ENCODE measurements around the gene SMCO3. TPM values are rescaled to one million over a fixed set of nuclear protein-coding genes. Genes with fewer than 3 reads are reported as not detected.

The SMCO3 gene
- total and polyA plus RNA-seq, 10 of the 15 experiments (the other 5 are each of a cell fraction or from before 2014, with no cell fraction given), result 0.05 to 0.35 (median 0.10) TPM; not detected in 6

DNA sequence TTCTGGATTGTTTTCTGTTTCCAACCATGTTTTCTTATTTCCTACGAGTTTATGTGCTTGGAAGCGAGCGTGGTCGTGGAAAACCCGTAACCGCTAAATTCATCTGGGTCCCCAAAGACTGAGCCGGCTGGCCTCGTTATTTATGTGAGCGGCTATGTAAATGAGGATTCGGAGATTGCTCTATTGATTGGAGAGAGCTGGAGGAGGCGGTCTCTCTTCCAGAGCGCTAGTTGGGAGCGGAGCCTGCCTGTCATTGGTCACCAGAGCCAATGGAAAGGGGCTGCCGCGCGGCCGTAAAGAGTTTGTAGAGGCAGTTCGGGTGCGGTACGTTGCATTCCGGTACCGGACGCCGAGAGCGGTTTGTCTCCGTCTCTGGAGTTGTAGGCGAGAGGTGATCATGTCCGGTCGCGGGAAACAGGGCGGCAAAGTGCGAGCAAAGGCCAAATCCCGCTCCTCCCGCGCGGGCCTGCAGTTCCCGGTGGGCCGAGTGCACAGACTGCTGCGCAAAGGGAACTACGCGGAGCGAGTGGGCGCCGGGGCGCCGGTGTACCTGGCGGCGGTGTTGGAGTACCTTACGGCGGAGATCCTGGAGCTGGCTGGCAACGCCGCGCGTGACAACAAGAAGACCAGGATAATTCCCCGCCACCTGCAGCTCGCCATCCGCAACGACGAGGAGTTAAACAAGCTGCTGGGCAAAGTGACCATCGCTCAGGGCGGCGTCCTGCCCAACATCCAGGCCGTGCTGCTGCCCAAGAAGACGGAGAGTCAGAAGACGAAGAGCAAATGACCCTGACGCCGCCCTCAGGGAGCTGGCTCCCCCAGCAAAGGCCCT lies 39.7 kb downstream of the SMCO3 start (continued):
- TF ChIP-seq, protein P1, sequence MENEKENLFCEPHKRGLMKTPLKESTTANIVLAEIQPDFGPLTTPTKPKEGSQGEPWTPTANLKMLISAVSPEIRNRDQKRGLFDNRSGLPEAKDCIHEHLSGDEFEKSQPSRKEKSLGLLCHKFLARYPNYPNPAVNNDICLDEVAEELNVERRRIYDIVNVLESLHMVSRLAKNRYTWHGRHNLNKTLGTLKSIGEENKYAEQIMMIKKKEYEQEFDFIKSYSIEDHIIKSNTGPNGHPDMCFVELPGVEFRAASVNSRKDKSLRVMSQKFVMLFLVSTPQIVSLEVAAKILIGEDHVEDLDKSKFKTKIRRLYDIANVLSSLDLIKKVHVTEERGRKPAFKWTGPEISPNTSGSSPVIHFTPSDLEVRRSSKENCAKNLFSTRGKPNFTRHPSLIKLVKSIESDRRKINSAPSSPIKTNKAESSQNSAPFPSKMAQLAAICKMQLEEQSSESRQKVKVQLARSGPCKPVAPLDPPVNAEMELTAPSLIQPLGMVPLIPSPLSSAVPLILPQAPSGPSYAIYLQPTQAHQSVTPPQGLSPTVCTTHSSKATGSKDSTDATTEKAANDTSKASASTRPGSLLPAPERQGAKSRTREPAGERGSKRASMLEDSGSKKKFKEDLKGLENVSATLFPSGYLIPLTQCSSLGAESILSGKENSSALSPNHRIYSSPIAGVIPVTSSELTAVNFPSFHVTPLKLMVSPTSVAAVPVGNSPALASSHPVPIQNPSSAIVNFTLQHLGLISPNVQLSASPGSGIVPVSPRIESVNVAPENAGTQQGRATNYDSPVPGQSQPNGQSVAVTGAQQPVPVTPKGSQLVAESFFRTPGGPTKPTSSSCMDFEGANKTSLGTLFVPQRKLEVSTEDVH (IDR thresholded peaks at IDR 0.05; ENCODE audit: low read depth, partially characterized antibody), result no peak
- TF ChIP-seq CEBPB (IDR thresholded peaks at IDR 0.05; ENCODE audit: borderline replicate concordance in 1 of 2, low read depth in 2 of 2, low read length in 2 of 2) (no peak), ZNF384 (IDR thresholded peaks at IDR 0.05; ENCODE audit: borderline replicate concordance, low read depth, low read length) (no peak), BCL11A (IDR thresholded peaks at IDR 0.05; ENCODE audit: low read depth, low read length) (no peak), RAD21 (IDR thresholded peaks at IDR 0.05; ENCODE audit: insufficient read depth, low read depth, low read length) (no peak), BMI1 (IDR thresholded peaks at IDR 0.05; ENCODE audit: borderline replicate concordance) (no peak), CHD2 (IDR thresholded peaks at IDR 0.05; ENCODE audit: borderline replicate concordance, low read depth, low read length) (peak; percentile 93), PAX5 (IDR thresholded peaks at IDR 0.05; ENCODE audit: borderline replicate concordance, low read depth, low read length) (no peak), FOS (IDR thresholded peaks at IDR 0.05; ENCODE audit: borderline replicate concordance, extremely low read depth, insufficient read length) (peak; percentile 91), PML (IDR thresholded peaks at IDR 0.05; ENCODE audit: low read length) (peak; percentile 94), EZH2 (IDR thresholded peaks at IDR 0.05; ENCODE audit: borderline replicate concordance, control insufficient read depth, low read depth, low read length) (no peak), IKZF1 (conservative IDR thresholded peaks at IDR 0.05) (peak; percentile 53), IKZF2 (IDR thresholded peaks at IDR 0.05) (no peak), RELB (IDR thresholded peaks at IDR 0.05; ENCODE audit: low read depth) (no peak), BHLHE40 (IDR thresholded peaks at IDR 0.05; ENCODE audit: borderline replicate concordance in 1 of 2, low read depth in 2 of 2, low read length in 1 of 2) (no peak), ATF2 (IDR thresholded peaks at IDR 0.05; ENCODE audit: low read length) (no peak; the same call in 1 of the 2 replicates), POLR2A (IDR thresholded peaks at IDR 0.05; ENCODE audit: low read depth, low read length) (peak; percentile 95), HSF1 (IDR thresholded peaks at IDR 0.05; ENCODE audit: low read depth, low read length) (no peak)
- TF ChIP-seq, protein P2, sequence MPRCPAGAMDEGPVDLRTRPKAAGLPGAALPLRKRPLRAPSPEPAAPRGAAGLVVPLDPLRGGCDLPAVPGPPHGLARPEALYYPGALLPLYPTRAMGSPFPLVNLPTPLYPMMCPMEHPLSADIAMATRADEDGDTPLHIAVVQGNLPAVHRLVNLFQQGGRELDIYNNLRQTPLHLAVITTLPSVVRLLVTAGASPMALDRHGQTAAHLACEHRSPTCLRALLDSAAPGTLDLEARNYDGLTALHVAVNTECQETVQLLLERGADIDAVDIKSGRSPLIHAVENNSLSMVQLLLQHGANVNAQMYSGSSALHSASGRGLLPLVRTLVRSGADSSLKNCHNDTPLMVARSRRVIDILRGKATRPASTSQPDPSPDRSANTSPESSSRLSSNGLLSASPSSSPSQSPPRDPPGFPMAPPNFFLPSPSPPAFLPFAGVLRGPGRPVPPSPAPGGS (IDR thresholded peaks at IDR 0.05; ENCODE audit: borderline replicate concordance, insufficient read depth, low read depth, low read length, poor library complexity, severe bottlenecking), result no peak
